MM.1S (cell line): ENCODE results near the gene PPP1R8.

ENCODE experiments used
- DNase-seq: peaks from one replicate; pipeline ENCODE4 v3.0.0-alpha.2; 2015
- H2AFZ ChIP-seq: fragments of 300-600 bp; sonication (generic); 2 replicates; pipeline ENCODE4 v1.6.0; 2016; ENCODE audit warnings: antibody characterized with exemption, low read length
- H3F3A ChIP-seq: fragments of 300-600 bp; sonication (generic); 2 replicates; pipeline ENCODE4 v1.6.1; 2016; ENCODE audit warnings: mild to moderate bottlenecking, antibody characterized with exemption, low read length, moderate library complexity, mixed read lengths; ENCODE audit not compliant: insufficient read depth
- H3K27ac ChIP-seq: fragments of 300-600 bp; sonication (generic); 2 replicates; pipeline ENCODE4 v1.5.1; 2016; ENCODE audit warnings: mild to moderate bottlenecking, low read length
- H3K27me3 ChIP-seq: fragments of 300-600 bp; sonication (generic); replicated peaks from 2 replicates; pipeline ENCODE4 v1.6.0; 2016; ENCODE audit warnings: low read length; ENCODE audit not compliant: insufficient read depth
- H3K36me3 ChIP-seq: fragments of 300-600 bp; sonication (generic); replicated peaks from 2 replicates; pipeline ENCODE4 v1.6.1; 2016; ENCODE audit warnings: mild to moderate bottlenecking, low read length, mixed read lengths; ENCODE audit not compliant: insufficient read depth
- H3K4me1 ChIP-seq: fragments of 300-600 bp; sonication (generic); 2 replicates; pipeline ENCODE4 v1.6.1; 2016; ENCODE audit warnings: low read length, mixed read lengths
- H3K4me2 ChIP-seq: fragments of 300-600 bp; sonication (generic); 2 replicates; pipeline ENCODE4 v1.6.0; 2016; ENCODE audit warnings: low read depth, low read length
- H3K4me3 ChIP-seq: fragments of 300-600 bp; sonication (generic); 2 replicates; pipeline ENCODE4 v1.5.1; 2016; ENCODE audit warnings: low read length, mixed read lengths
- H3K79me2 ChIP-seq: fragments of 300-600 bp; sonication (generic); 2 replicates; pipeline ENCODE4 v1.6.1; 2016; ENCODE audit warnings: mixed run types, low read length, mixed read lengths
- H3K9ac ChIP-seq: fragments of 300-600 bp; sonication (generic); 2 replicates; pipeline ENCODE4 v1.6.1; 2016; ENCODE audit warnings: low read length, mixed read lengths
- H3K9me2 ChIP-seq: fragments of 300-600 bp; sonication (generic); replicated peaks from 2 replicates; pipeline ENCODE4 v1.6.1; 2016; ENCODE audit warnings: mild to moderate bottlenecking, low read length, mixed read lengths; ENCODE audit not compliant: insufficient read depth
- H3K9me3 ChIP-seq: fragments of 300-600 bp; sonication (generic); replicated peaks from 2 replicates; pipeline ENCODE4 v1.6.1; 2016; ENCODE audit warnings: mild to moderate bottlenecking, low read length, mixed read lengths; ENCODE audit not compliant: insufficient read depth
- H4K20me1 ChIP-seq: fragments of 300-600 bp; sonication (generic); 2 replicates; pipeline ENCODE4 v1.6.1; 2016; ENCODE audit warnings: mild to moderate bottlenecking, low read length, moderate library complexity, mixed read lengths; ENCODE audit not compliant: insufficient read depth
- EZH2 ChIP-seq: fragments of 300-600 bp; sonication (generic); optimal IDR thresholded peaks from 2 replicates; pipeline ENCODE3; 2017; ENCODE audit warnings: low read depth, mild to moderate bottlenecking, antibody characterized with exemption, low read length, mixed read lengths
- EZH2phosphoT487 ChIP-seq: fragments of 300-600 bp; sonication (generic); IDR thresholded peaks from 2 replicates; pipeline ENCODE4 v1.6.1; 2018; ENCODE audit warnings: antibody characterized with exemption, low read length
- TF ChIP-seq, protein P1 (sequence below): fragments of 300-600 bp; sonication (generic); IDR thresholded peaks from 2 replicates; pipeline ENCODE4 v1.5.1; 2016; ENCODE audit warnings: antibody characterized with exemption, low read length, mixed read lengths

The PPP1R8 gene

DNA sequence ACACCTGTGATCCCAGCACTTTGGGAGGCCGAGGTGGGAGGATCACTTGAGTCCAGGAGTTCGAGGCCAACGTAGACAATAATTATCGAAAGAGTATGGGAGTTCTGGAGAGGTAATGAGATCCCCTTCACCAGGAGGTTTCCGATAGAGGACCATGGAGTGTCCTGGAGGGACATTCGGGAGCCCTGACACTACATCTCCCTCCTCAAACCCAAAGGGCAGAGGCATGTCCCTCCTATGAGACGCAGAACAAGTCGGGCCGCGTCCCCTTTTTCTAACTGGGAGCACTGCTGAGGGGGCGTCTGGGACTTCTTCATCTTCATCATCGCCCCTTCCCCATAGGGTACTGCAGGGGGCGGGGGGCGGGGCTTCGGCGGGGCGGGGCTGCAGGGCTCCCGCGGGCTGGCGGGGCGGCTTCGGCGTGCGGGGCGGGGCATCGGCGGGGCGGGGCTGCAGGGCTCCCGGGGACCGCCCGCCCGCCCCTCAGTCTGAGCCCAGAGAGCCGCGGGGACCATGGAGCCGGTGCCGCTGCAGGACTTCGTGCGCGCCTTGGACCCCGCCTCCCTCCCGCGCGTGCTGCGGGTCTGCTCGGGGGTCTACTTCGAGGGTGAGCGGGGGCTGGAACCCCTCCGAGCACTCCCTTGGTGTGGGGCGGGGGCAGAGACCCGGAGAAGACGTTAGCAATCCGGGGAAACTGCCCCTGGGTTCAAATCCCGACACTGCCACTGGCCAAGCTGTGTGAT, 41.6 kb downstream of the PPP1R8 start, which contains the start of gene THEMIS2:
Gene THEMIS2, plus strand, starts transcription at position 486 of the 743 bp plus-strand sequence. Its CDS starts 28 bp downstream, at position 514.
- Histone ChIP-seq H3K4me2 (peak within 1 kb of the TSS; percentile 100), H2AFZ (peak within 1 kb of the TSS; percentile 99)

DNA sequence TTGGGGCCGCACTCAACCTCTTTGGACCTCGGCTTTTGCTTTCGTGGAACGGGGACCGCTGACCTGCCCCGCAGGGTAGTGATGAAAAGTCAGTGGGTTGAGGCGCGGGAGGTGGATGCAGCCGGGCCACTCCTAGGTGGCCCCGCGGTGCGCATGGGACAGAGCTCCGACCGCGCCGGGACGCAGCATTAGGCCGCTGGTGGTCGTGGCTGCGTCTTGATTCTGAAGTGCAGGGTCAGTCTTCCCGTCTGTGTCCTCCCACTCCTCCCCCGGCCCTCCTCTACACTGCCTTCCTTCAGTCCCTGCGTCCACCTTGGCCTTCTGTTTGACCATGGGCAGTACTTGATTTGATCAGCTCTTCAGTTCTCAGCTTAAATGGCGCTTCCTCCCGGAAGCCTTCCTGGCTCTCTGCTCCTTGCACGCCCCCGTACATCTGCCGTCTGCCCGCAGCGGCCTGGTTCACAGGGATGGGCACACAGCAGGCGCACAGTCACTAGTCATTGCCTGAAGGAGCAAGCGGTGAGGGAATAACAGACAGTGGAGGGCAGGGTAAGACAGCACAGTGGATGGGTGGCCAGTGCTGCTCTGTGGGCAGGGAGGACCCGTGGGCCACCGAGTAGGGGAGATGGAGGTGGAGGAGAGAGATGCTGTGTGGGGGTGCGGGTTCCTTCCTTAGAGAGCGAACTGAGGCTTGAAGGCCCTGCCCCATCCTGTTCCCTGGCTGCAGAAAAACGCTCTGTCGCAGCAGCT, 42.4 kb downstream of the PPP1R8 start:
- Histone ChIP-seq H3K36me3 (no peaks in the 10 kb centered on the region), H3K4me1 (peaks cover 11% of the 10 kb centered on the region), H2AFZ (peak overlapping the region; percentile 99), H3K79me2 (no peaks in the 10 kb centered on the region), H3K9me2 (no peaks in the 10 kb centered on the region), H3K4me3 (peak overlapping the region; percentile 91), H3K27me3 (no peaks in the 10 kb centered on the region), H3K9me3 (no peaks in the 10 kb centered on the region), H4K20me1 (no peaks in the 10 kb centered on the region), H3K27ac (no peak overlapping the region), H3K9ac (peak overlapping the region; percentile 66), H3F3A (no peaks in the 10 kb centered on the region), H3K4me2 (peak overlapping the region; percentile 100)
- DNase-seq: no peak
- TF ChIP-seq EZH2 (no peak), EZH2phosphoT487 (no peak)
- TF ChIP-seq, protein P1, sequence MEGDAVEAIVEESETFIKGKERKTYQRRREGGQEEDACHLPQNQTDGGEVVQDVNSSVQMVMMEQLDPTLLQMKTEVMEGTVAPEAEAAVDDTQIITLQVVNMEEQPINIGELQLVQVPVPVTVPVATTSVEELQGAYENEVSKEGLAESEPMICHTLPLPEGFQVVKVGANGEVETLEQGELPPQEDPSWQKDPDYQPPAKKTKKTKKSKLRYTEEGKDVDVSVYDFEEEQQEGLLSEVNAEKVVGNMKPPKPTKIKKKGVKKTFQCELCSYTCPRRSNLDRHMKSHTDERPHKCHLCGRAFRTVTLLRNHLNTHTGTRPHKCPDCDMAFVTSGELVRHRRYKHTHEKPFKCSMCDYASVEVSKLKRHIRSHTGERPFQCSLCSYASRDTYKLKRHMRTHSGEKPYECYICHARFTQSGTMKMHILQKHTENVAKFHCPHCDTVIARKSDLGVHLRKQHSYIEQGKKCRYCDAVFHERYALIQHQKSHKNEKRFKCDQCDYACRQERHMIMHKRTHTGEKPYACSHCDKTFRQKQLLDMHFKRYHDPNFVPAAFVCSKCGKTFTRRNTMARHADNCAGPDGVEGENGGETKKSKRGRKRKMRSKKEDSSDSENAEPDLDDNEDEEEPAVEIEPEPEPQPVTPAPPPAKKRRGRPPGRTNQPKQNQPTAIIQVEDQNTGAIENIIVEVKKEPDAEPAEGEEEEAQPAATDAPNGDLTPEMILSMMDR: no peak

More for the DNA sequence above, 41.6 kb downstream of the PPP1R8 start, which contains the start of gene THEMIS2:
- TF ChIP-seq, protein P1: no peak
- TF ChIP-seq EZH2phosphoT487: no peak
- TF ChIP-seq EZH2: no peak
- no peaks in the 10 kb centered on the region for H3F3A ChIP-seq
- H3K79me2 ChIP-seq: no peaks in the 10 kb centered on the region
- H3K36me3 ChIP-seq: no peaks in the 10 kb centered on the region
- no peaks in the 10 kb centered on the region for H3K27me3 ChIP-seq
- no peaks in the 10 kb centered on the region for H3K9me2 ChIP-seq
- peak within 1 kb of the TSS; percentile 66 for H3K9ac ChIP-seq
- H3K4me1 ChIP-seq: peaks cover 11% of the 10 kb centered on the region
- no peaks in the 10 kb centered on the region for H3K9me3 ChIP-seq
- no peak within 1 kb of the TSS for H3K27ac ChIP-seq
- peak within 1 kb of the TSS; percentile 91 for H3K4me3 ChIP-seq
- peak; percentile 64 for DNase-seq
- no peaks in the 10 kb centered on the region for H4K20me1 ChIP-seq

DNA sequence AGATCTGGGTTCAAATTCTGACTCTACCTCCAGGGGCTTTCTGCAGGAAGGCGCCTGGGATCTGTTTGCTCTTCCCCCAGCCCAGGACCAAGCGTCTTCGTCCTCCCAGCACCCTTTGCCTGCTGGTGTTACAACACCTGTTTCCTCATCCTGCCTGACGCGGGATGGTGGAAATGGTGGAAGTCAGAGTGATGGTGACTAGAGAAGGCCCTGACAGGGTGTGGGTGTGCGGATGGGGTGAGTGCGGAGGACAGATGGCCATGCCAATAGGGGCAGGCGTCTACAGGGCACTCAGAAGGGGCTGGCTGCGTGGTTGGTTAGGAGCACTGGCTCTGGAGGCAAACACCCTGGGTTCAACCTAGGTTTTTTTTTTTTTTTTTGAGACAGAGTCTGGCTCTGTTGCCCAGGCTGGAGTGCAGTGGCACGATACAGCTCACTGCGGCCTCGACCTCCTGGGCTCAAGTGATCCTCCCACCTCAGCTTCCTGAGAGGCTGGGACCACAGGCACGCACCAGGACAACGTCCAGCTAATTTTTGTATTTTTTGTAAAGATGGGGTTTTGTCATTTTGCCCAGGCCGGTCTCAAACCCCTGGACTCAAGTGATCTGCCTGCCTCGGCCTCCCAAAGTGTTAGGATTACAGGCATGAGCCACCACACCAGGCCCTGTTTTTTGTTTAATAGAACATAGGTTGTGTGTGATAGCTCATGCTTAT, 43.2 kb downstream of the PPP1R8 start:
- no peak for TF ChIP-seq EZH2phosphoT487
- TF ChIP-seq, protein P1: no peak
- no peak overlapping the region for H2AFZ ChIP-seq
- peaks cover 10% of the 10 kb centered on the region for H3K4me1 ChIP-seq
- no peaks in the 10 kb centered on the region for H3K9me3 ChIP-seq
- no peaks in the 10 kb centered on the region for H3K36me3 ChIP-seq
- no peak overlapping the region for H3K27ac ChIP-seq
- H3K9me2 ChIP-seq: no peaks in the 10 kb centered on the region
- no peak for DNase-seq
- H3K27me3 ChIP-seq: no peaks in the 10 kb centered on the region
- H4K20me1 ChIP-seq: no peaks in the 10 kb centered on the region
- H3K9ac ChIP-seq: no peak overlapping the region
- H3K79me2 ChIP-seq: no peaks in the 10 kb centered on the region
- H3K4me3 ChIP-seq: no peak overlapping the region
- H3K4me2 ChIP-seq: 0 out of 2 replicates have a peak overlapping the region, but pooled peaks have one; percentile 100
- H3F3A ChIP-seq: no peaks in the 10 kb centered on the region
